ENCODE data around the gene LRBA. TPM values are rescaled to one million over a fixed set of nuclear protein-coding genes. Genes with fewer than 3 reads are reported as not detected.

The LRBA gene
- total and polyA plus RNA-seq, 2 donors (not counting 1 experiment from before 2014, with no cell fraction given): 16.4 to 36.7 TPM

GRCh38 chr4:150423074-150423473, 592.0 kb downstream of the LRBA start:
- Histone ChIP-seq H2AFZ (ENCODE audit: low read length) (no peak overlapping the region), H4K20me1 (ENCODE audit: control insufficient read depth, extremely low read depth, insufficient read depth, low read length) (no peaks in the 10 kb centered on the region), H3K4me1 (ENCODE audit: control insufficient read depth, extremely low read depth, insufficient read depth, low read length) (no peaks in the 10 kb centered on the region), H3K9ac (ENCODE audit: insufficient read depth, low read length) (no peak overlapping the region), H3K4me2 (ENCODE audit: extremely low read depth, insufficient read depth, low read length) (no peak overlapping the region), H3K9me3 (ENCODE audit: control insufficient read depth, insufficient read depth, low read depth, low read length) (no peaks in the 10 kb centered on the region), H3K27me3 (ENCODE audit: control insufficient read depth, insufficient read depth, low read length) (no peaks in the 10 kb centered on the region), H3K4me3 (replicated peaks in 1 of 4; ENCODE audit: control extremely low read depth in 1 of 4, insufficient read depth in 1 of 4, low read depth in 3 of 4, low read length in 4 of 4) (no peak overlapping the region), H3K79me2 (ENCODE audit: control insufficient read depth, insufficient read depth, low read length) (no peaks in the 10 kb centered on the region), H3K27ac (ENCODE audit: insufficient read depth, low read length) (no peak overlapping the region), H3K36me3 (ENCODE audit: control insufficient read depth, insufficient read depth, low read length) (no peaks in the 10 kb centered on the region)
- no peak for TF ChIP-seq EZH2 (IDR thresholded peaks at IDR 0.05; ENCODE audit: low read length, missing control alignments)
- no peak for TF ChIP-seq CTCF (conservative IDR thresholded peaks at IDR 0.05 in 1 of 2, IDR thresholded peaks at IDR 0.05 in 1 of 2; ENCODE audit: low read depth in 1 of 2, low read length in 2 of 2)
- DNase-seq (ENCODE audit: low read depth in 2 of 2): no peak

- no peaks in the 10 kb centered on the region for H3K36me3 ChIP-seq (ENCODE audit: control insufficient read depth, insufficient read depth, low read length)
- no peaks in the 10 kb centered on the region for H4K20me1 ChIP-seq (ENCODE audit: control insufficient read depth, extremely low read depth, insufficient read depth, low read length)
- no peak overlapping the region for H3K27ac ChIP-seq (ENCODE audit: insufficient read depth, low read length)
- no peak overlapping the region for H3K4me2 ChIP-seq (ENCODE audit: extremely low read depth, insufficient read depth, low read length)
- no peak overlapping the region for H2AFZ ChIP-seq (ENCODE audit: low read length)
- DNase-seq (ENCODE audit: low read depth in 2 of 2): no peak
- H3K4me3 ChIP-seq (replicated peaks in 1 of 4; ENCODE audit: control extremely low read depth in 1 of 4, insufficient read depth in 1 of 4, low read depth in 3 of 4, low read length in 4 of 4): no peak overlapping the region
- H3K4me1 ChIP-seq (ENCODE audit: control insufficient read depth, extremely low read depth, insufficient read depth, low read length): no peaks in the 10 kb centered on the region
- no peaks in the 10 kb centered on the region for H3K9me3 ChIP-seq (ENCODE audit: control insufficient read depth, insufficient read depth, low read depth, low read length)
- H3K27me3 ChIP-seq (ENCODE audit: control insufficient read depth, insufficient read depth, low read length): no peaks in the 10 kb centered on the region
- no peaks in the 10 kb centered on the region for H3K79me2 ChIP-seq (ENCODE audit: control insufficient read depth, insufficient read depth, low read length)
- no peak for TF ChIP-seq CTCF (conservative IDR thresholded peaks at IDR 0.05 in 1 of 2, IDR thresholded peaks at IDR 0.05 in 1 of 2; ENCODE audit: low read depth in 1 of 2, low read length in 2 of 2)
- no peak for TF ChIP-seq EZH2 (IDR thresholded peaks at IDR 0.05; ENCODE audit: low read length, missing control alignments)
- no peak overlapping the region for H3K9ac ChIP-seq (ENCODE audit: insufficient read depth, low read length)
These were observed 593.5 kb downstream of the LRBA start for GRCh38 chr4:150421612-150422011.

- no peaks in the 10 kb centered on the region for H3K36me3 ChIP-seq (ENCODE audit: control insufficient read depth, insufficient read depth, low read length)
These were observed 595.1 kb downstream of the LRBA start for GRCh38 chr4:150419939-150420338.

More at GRCh38 chr4:150419939-150420338, 595.1 kb downstream of the LRBA start:
- no peaks in the 10 kb centered on the region for H3K4me1 ChIP-seq (ENCODE audit: control insufficient read depth, extremely low read depth, insufficient read depth, low read length)
- H3K9me3 ChIP-seq (ENCODE audit: control insufficient read depth, insufficient read depth, low read depth, low read length): no peaks in the 10 kb centered on the region
- no peak for TF ChIP-seq EZH2 (IDR thresholded peaks at IDR 0.05; ENCODE audit: low read length, missing control alignments)
- TF ChIP-seq CTCF (conservative IDR thresholded peaks at IDR 0.05 in 1 of 2, IDR thresholded peaks at IDR 0.05 in 1 of 2; ENCODE audit: low read depth in 1 of 2, low read length in 2 of 2): no peak
- no peak overlapping the region for H3K4me3 ChIP-seq (replicated peaks in 1 of 4; ENCODE audit: control extremely low read depth in 1 of 4, insufficient read depth in 1 of 4, low read depth in 3 of 4, low read length in 4 of 4)
- H3K27ac ChIP-seq (ENCODE audit: insufficient read depth, low read length): no peak overlapping the region
- no peak overlapping the region for H3K9ac ChIP-seq (ENCODE audit: insufficient read depth, low read length)
- DNase-seq (ENCODE audit: low read depth in 2 of 2): no peak
- no peaks in the 10 kb centered on the region for H4K20me1 ChIP-seq (ENCODE audit: control insufficient read depth, extremely low read depth, insufficient read depth, low read length)
- H2AFZ ChIP-seq (ENCODE audit: low read length): no peak overlapping the region
- no peaks in the 10 kb centered on the region for H3K27me3 ChIP-seq (ENCODE audit: control insufficient read depth, insufficient read depth, low read length)
- H3K79me2 ChIP-seq (ENCODE audit: control insufficient read depth, insufficient read depth, low read length): no peaks in the 10 kb centered on the region
- H3K4me2 ChIP-seq (ENCODE audit: extremely low read depth, insufficient read depth, low read length): no peak overlapping the region

Data from fibroblast of lung (primary cell).